Cardiac muscle cell (in vitro differentiated cells and primary cell): ENCODE measurements around the gene RBMS1. TPM values are rescaled to one million over a fixed set of nuclear protein-coding genes. Genes with fewer than 3 reads are reported as not detected.

ENCODE experiments used
- DNase-seq, 2 donors: peaks; one replicate each; pipeline versions ENCODE4 v3.0.0 to v3.0.0-alpha.2; 2010 to 2017; ENCODE audit warnings: low read depth in 1 of 2, low spot score in 1 of 2
- H3K27ac ChIP-seq: fragments of 200-600 bp; sonication (generic); 2 replicates; pipeline ENCODE4 v1.5.1; 2016
- H3K27me3 ChIP-seq: fragments of 200-600 bp; sonication (generic); 2 replicates; pipeline ENCODE4 v1.6.0; 2016; ENCODE audit warnings: control low read depth
- H3K36me3 ChIP-seq: fragments of 200-600 bp; sonication (generic); 2 replicates; pipeline ENCODE4 v1.5.1; 2016; ENCODE audit warnings: control low read depth
- H3K4me1 ChIP-seq: fragments of 200-600 bp; sonication (generic); 2 replicates; pipeline ENCODE4 v1.8.1; 2017; ENCODE audit warnings: low read depth, mild to moderate bottlenecking, mixed run types
- H3K4me3 ChIP-seq: fragments of 200-600 bp; sonication (generic); 2 replicates; pipeline ENCODE4 v1.5.1; 2016; ENCODE audit warnings: mild to moderate bottlenecking
- H3K9me3 ChIP-seq: fragments of 200-600 bp; sonication (generic); 2 replicates; pipeline ENCODE4 v1.5.1; 2017; ENCODE audit warnings: low read depth, mild to moderate bottlenecking, control low read depth
- CTCF ChIP-seq: IDR thresholded peaks from 2 replicates; pipeline ENCODE4 v1.5.1; 2012; ENCODE audit warnings: low read depth, mild to moderate bottlenecking, low read length
- polyA plus RNA-seq: library from polyadenylated mRNA; unstranded; fragments of >200 nt; fragmentation: Nextera tagmentation; extraction: Ambion mirVana; gene quantifications from 2 replicates; pipeline ENCODE4 v1.2.1, GENCODE V29; 2016
- total RNA-seq: library from RNA; depleted of rRNA; stranded (reverse); fragments of >200 nt; gene quantifications from 2 replicates; pipeline ENCODE4 v1.2.3, GENCODE V29; 2016

The RBMS1 gene
- total and polyA plus RNA-seq, 2 experiments from 2014 or later = 89.5 to 99.9 TPM

- DNase-seq = peak in 1 of 2 donors; percentile 43
- peaks cover 36% of the 10 kb centered on the region for H3K4me1 ChIP-seq
- no peaks in the 10 kb centered on the region for H3K9me3 ChIP-seq
- peaks cover 4% of the 10 kb centered on the region for H3K36me3 ChIP-seq
- H3K4me3 ChIP-seq = no peak overlapping the region
- H3K27me3 ChIP-seq = no peaks in the 10 kb centered on the region
- no peak for TF ChIP-seq CTCF
- H3K27ac ChIP-seq = no peak overlapping the region
Measured at GRCh38 chr2:160363961-160364360, 129.6 kb downstream of the RBMS1 start.

DNA sequence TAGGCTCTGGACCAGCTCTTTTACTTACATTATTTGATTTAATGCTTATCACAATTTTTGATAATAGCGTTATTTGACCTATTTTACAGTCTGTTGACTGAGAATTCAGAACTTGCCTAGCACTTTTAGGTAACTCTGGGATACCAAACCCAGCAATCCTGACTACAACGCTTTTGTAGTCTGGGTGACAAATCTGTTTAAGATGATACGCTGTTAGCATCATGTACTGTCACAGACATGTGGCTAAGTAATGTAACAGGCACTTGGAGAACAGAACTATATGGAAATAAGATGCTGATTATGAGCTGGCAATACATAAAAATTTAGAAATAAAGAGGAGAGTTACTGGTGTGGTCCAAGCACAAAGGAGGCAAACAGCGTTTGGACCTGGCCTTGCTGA is 130.6 kb downstream of the RBMS1 start:
- Histone ChIP-seq H3K9me3 (no peaks in the 10 kb centered on the region), H3K27ac (no peak overlapping the region), H3K27me3 (no peaks in the 10 kb centered on the region), H3K4me1 (peaks cover 32% of the 10 kb centered on the region), H3K36me3 (peaks cover 4% of the 10 kb centered on the region), H3K4me3 (no peak overlapping the region)
- no peak for TF ChIP-seq CTCF
- DNase-seq = no peak

DNA sequence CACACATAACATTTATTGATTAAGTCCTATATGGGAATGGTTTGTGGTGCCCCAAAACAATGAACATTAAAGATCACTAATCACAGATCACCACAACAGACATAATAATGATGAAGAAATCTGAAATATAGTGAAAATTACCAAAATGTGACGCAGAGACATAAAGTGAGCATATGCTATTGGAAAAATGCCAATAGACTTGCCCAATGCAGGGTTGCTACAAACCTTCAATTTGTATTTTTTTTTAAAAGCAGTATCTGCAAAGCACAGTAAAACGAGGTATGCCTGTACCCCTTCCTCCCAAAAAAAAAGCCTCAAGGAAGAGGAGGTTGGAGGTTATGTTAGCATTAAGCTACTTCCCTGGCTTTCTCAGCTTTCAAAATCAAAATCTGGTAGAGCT is 131.1 kb downstream of the RBMS1 start:
- H3K4me3 ChIP-seq = no peak overlapping the region
- no peaks in the 10 kb centered on the region for H3K27me3 ChIP-seq
- peaks cover 4% of the 10 kb centered on the region for H3K36me3 ChIP-seq
- DNase-seq = peak in 1 of 2 donors; percentile 61
- H3K4me1 ChIP-seq = peaks cover 27% of the 10 kb centered on the region
- no peaks in the 10 kb centered on the region for H3K9me3 ChIP-seq
- TF ChIP-seq CTCF = no peak
- no peak overlapping the region for H3K27ac ChIP-seq

- DNase-seq = no peak
- Histone ChIP-seq H3K4me1 (peaks cover 22% of the 10 kb centered on the region), H3K36me3 (peaks cover 4% of the 10 kb centered on the region), H3K27me3 (no peaks in the 10 kb centered on the region), H3K4me3 (no peak overlapping the region), H3K27ac (no peak overlapping the region), H3K9me3 (no peaks in the 10 kb centered on the region)
- TF ChIP-seq CTCF = no peak
Measured at GRCh38 chr2:160362018-160362417, 131.6 kb downstream of the RBMS1 start.

DNA sequence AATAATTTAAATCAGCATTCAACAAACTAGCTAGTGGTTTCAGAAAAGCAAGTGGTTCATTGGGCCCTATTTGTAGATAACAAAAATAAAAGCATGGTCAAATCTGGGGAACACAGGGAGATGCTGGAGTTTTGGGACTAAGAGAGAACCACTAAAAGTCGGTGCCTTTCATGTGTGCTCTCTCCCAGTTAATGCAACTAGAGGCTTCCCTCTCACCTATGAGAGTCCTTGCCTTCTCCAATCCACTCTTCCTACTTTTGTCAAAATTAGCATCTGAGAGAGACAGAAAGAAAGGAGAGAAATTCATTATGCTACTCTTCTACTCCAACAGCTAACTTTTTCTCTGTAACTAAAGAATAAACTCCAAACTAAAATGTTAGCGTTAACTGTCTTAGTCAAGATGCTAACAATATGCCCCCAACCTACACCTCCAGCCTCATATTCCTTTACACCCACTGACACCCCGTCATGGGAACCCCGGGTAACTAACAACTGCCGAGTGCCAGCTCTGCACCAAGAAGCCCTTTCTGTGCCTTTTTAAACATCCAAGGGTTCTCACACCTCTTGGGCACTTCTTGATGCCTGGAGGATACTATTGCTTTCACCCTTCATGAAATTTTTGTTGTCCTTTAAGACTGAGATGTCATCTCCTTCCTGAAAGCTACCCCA is 133.4 kb downstream of the RBMS1 start:
- Histone ChIP-seq H3K9me3 (no peaks in the 10 kb centered on the region), H3K4me3 (no peak overlapping the region), H3K27ac (peak overlapping the region; percentile 16), H3K36me3 (no peaks in the 10 kb centered on the region), H3K4me1 (peaks cover 9% of the 10 kb centered on the region), H3K27me3 (no peaks in the 10 kb centered on the region)
- TF ChIP-seq CTCF = no peak
- DNase-seq = no peak
